ENCODE data around the gene PIAS2. TPM values are rescaled to one million over a fixed set of nuclear protein-coding genes. Genes with fewer than 3 reads are reported as not detected.

PIAS2 gene
- total RNA-seq, 4 donors from 2014 or later, result 25.1 to 40.8 (median 29.2) TPM

- TF ChIP-seq, protein P1, sequence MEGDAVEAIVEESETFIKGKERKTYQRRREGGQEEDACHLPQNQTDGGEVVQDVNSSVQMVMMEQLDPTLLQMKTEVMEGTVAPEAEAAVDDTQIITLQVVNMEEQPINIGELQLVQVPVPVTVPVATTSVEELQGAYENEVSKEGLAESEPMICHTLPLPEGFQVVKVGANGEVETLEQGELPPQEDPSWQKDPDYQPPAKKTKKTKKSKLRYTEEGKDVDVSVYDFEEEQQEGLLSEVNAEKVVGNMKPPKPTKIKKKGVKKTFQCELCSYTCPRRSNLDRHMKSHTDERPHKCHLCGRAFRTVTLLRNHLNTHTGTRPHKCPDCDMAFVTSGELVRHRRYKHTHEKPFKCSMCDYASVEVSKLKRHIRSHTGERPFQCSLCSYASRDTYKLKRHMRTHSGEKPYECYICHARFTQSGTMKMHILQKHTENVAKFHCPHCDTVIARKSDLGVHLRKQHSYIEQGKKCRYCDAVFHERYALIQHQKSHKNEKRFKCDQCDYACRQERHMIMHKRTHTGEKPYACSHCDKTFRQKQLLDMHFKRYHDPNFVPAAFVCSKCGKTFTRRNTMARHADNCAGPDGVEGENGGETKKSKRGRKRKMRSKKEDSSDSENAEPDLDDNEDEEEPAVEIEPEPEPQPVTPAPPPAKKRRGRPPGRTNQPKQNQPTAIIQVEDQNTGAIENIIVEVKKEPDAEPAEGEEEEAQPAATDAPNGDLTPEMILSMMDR (IDR thresholded peaks at IDR 0.05; ENCODE audit: low read depth), result no peak
These were observed 101.6 kb downstream of the PIAS2 start for GRCh38 chr18:46815661-46816060.

DNA sequence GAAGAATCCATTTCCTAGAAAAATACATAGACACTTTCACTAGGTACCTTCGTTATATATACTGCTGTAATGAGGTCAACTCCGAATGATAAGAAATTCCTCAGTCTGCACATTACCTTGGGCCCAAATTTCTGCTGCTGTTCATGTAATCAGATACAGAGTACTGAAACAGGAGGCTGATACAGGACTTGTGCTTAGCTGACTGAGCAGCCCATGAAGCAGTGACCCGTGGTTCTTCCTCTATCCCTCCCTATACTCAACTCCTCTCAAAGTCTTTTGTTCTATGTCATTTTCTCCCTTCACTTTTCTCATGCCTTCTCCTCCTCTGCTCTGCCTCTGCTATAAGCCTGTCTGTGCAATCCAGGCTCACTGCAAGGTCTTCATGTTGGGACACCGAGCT, 102.9 kb downstream of the PIAS2 start:
- TF ChIP-seq, protein P1 (IDR thresholded peaks at IDR 0.05; ENCODE audit: low read depth), result no peak

GRCh38 chr18:46812311-46812710, 105.0 kb downstream of the PIAS2 start:
- TF ChIP-seq, protein P1 (IDR thresholded peaks at IDR 0.05; ENCODE audit: low read depth), result no peak

DNA sequence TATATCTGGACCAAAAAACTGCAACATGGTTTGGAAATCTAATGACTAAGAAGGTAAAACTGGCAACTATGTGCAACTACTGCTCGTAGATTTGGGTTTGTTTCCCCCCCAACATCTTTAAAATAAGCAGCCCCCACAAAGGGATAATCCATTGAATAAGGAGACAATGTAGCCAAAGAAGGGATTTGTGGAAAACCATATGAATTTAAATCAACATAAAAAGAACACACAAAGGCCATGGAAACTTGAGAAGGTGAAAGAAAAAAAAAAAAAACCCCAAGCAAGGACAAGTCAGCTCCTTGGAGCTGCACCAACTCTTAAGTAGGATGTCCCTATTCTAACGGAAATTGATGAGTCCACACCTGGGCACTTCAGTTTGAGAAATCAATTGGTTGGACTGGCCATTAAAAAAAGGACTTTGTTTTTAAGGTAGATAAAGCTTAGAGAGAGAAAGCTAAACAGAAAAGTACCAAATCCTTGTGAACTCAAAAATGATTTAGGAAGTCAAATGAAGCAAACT, 106.8 kb downstream of the PIAS2 start:
- TF ChIP-seq, protein P1 (IDR thresholded peaks at IDR 0.05; ENCODE audit: low read depth), result no peak

DNA sequence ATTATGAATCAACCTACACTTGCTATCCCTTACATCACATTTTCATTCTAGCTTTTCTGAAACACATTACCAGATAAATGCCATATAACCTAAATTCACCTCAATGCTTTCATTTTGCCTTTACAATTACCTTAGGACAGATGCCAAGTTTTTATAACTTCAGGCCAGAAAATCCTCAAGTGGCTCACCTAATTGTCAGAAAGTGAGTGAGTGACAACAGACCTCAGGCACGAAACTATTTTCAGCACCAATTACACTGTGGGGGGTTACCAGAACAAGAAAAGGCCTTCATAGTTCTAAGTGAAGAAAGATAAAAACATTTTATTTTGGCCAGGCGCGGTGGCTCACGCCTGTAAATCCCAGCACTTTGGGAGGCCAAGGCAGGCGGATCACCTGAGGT, 108.2 kb downstream of the PIAS2 start:
- TF ChIP-seq, protein P1 (IDR thresholded peaks at IDR 0.05; ENCODE audit: low read depth), result no peak

DNA sequence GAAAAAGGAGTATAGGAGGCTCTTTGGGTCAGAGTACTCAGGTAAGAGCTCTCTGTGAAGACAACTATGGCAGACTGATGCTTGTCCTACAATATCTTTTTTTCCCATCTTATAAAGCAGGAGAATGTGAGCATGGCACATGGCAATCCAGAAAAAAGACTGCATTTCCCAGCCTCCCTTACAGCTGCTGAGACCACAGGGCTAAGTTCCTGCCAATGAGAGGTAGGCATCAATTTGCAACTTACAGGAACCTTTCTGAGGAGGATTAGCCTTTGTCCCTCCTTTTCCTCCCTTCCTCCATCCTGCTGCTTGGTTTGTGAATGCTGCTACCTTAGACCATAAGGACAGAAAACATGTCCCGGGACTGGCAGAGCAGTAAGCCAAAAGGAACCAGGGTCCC, 122.7 kb downstream of the PIAS2 start:
- TF ChIP-seq, protein P1 (IDR thresholded peaks at IDR 0.05; ENCODE audit: low read depth), result no peak

DNA sequence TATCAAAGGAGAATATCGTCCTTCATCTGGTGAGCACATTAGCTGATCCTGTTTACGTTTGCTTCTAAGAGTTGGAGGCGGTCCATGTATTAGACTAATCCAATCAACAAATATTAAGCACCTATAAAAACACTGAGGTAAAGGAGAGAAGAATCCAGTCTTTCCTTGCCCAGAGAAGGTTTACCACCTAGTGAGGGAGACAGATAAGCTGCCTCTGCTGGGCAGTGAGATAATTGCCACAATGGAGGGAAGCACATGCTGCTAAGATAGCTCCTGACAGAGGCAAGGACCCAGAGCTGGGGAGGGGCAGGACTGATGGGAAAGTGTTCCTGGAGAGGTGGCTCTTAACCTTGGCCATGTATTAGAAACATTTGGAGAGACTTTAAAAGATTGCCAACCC, 123.7 kb downstream of the PIAS2 start:
- TF ChIP-seq, protein P1 (IDR thresholded peaks at IDR 0.05; ENCODE audit: low read depth), result no peak

All from subcutaneous adipose tissue (tissue), 4 donors.